K562 (cell line): ENCODE results near the gene CD164L2.

ENCODE experiments used
- ETV5 ChIP-seq: sonication (generic); formaldehyde crosslinking; IDR thresholded peaks from 2 replicates; pipeline ENCODE4 v1.4.0; 2020; ENCODE audit warnings: low read depth, mild to moderate bottlenecking, missing genetic modification reagents
- FOXA1 ChIP-seq: fragments of 450-650 bp; IDR thresholded peaks from 2 replicates; pipeline ENCODE4 v1.6.1; 2016; ENCODE audit warnings: mild to moderate bottlenecking, borderline replicate concordance
- HNRNPL ChIP-seq: fragments of 200-400 bp; formaldehyde crosslinking; IDR thresholded peaks from 2 replicates; pipeline ENCODE4 v1.6.1; 2017; ENCODE audit warnings: low read depth, mild to moderate bottlenecking, low read length
- JUND ChIP-seq, 2 experiments: IDR thresholded peaks; 2 replicates in 1 of 2; 3 replicates in 1 of 2; pipeline ENCODE4 v1.6.1; 2011; ENCODE audit warnings: borderline replicate concordance in 2 of 2, low read depth in 2 of 2, low read length in 2 of 2, improper control_type of control experiment in 1 of 2, missing biosample characterization in 1 of 2, missing genetic modification characterization in 1 of 2, missing genetic modification reagents in 1 of 2
- SAFB2 ChIP-seq: fragments of 200-400 bp; formaldehyde crosslinking; IDR thresholded peaks from 2 replicates; pipeline ENCODE4 v1.6.1; 2018; ENCODE audit warnings: borderline replicate concordance, low read length, low read depth, moderate library complexity; ENCODE audit not compliant: severe bottlenecking
- SPI1 ChIP-seq: IDR thresholded peaks from 2 replicates; pipeline ENCODE4 v1.6.1; 2011; ENCODE audit warnings: low read depth, low read length, control low read depth, borderline replicate concordance
- ZC3H11A ChIP-seq: IDR thresholded peaks from 2 replicates; pipeline ENCODE4 v1.6.1; 2012; ENCODE audit warnings: low read depth, low read length, improper control_type of control experiment
- ZNF3 ChIP-seq: fragments of 250-450 bp; sonication (Bioruptor Pico); IDR thresholded peaks from 2 replicates; pipeline ENCODE4 v1.5.0; 2021; ENCODE audit warnings: mild to moderate bottlenecking, moderate library complexity
- ZNF766 ChIP-seq: fragments of 200-800 bp; sonication (Bioruptor generic); conservative IDR thresholded peaks from 2 replicates; pipeline ENCODE4 v1.6.1; 2016; ENCODE audit warnings: missing genetic modification characterization, missing compliant biosample characterization
- ZNF830 ChIP-seq: fragments of 250-450 bp; sonication (Bioruptor Pico); IDR thresholded peaks from 2 replicates; pipeline ENCODE4 v1.5.0; 2021; ENCODE audit warnings: mild to moderate bottlenecking

DNA sequence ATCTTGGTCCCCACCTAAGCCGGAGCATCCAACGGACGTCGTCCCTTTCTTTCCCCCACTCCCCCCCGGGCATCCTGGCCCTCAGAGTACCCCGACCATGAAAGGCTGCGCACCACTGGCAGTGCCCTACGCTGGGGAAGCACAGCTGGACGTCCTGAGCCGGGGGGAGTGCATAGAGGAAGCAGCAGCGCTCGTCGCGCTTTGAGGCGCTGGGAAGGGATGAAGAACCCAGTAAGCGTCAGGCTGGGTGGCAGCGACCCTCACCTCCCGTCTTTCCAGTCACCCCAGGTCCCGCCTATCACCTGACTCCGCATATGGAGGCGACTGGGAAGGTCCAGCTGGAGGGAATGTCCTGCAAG, 22.1 kb downstream of the CD164L2 start:
- TF ChIP-seq HNRNPL (0 out of 2 replicates have a peak, but pooled peaks have one; percentile 4), ZNF830 (no peak), ZNF3 (CRISPR knock-in tag) (no peak), SAFB2 (no peak), ZC3H11A (no peak), SPI1 (no peak), JUND (IDR thresholded peaks at IDR 0.05; ENCODE audit: borderline replicate concordance, low read depth, low read length) (no peak), JUND (tag; IDR thresholded peaks at IDR 0.05; ENCODE audit: borderline replicate concordance, low read depth, low read length) (no peak), FOXA1 (no peak), ZNF766 (CRISPR knock-in tag) (no peak), ETV5 (CRISPR knock-in tag) (no peak)
